GM12878 (cell line): Measurements from ENCODE around the gene TUBB1. TPM values are rescaled to one million over a fixed set of nuclear protein-coding genes. Genes with fewer than 3 reads are reported as not detected.
A peak's percentile ranks its signal among the peaks of the same experiment; 100 is the strongest.

Experiments used
- CREM ChIP-seq: IDR thresholded peaks from 2 replicates; pipeline ENCODE4 v1.6.1; 2014; ENCODE audit warnings: antibody characterized with exemption, low read depth
- CTCF ChIP-seq, 3 experiments: IDR thresholded peaks in 2 of 3; conservative IDR thresholded peaks in 1 of 3; 2 replicates each; pipeline ENCODE4 v1.5.1; 2011; ENCODE audit warnings: low read depth in 3 of 3, low read length in 3 of 3, mild to moderate bottlenecking in 3 of 3, control low read depth in 2 of 3, moderate library complexity in 2 of 3, inconsistent platforms in 1 of 3, mixed read lengths in 1 of 3; ENCODE audit not compliant: control insufficient read depth in 2 of 3, insufficient read depth in 1 of 3; ENCODE audit errors: extremely low read depth in 1 of 3
- HSF1 ChIP-seq: fragments of 150-350 bp; IDR thresholded peaks from 2 replicates; pipeline ENCODE4 v1.6.1; 2014; ENCODE audit warnings: mild to moderate bottlenecking, low read depth, low read length
- JUNB ChIP-seq: IDR thresholded peaks from 2 replicates; pipeline ENCODE4 v1.6.1; 2016; ENCODE audit warnings: antibody characterized with exemption, mild to moderate bottlenecking
- KAT2A ChIP-seq: conservative IDR thresholded peaks from 2 replicates; pipeline ENCODE4 v1.6.1; 2011; ENCODE audit warnings: low read depth, low read length; ENCODE audit not compliant: control insufficient read depth
- POLR2AphosphoS2 ChIP-seq: IDR thresholded peaks from 2 replicates; pipeline ENCODE4 v1.6.1; 2011; ENCODE audit warnings: low read depth, mild to moderate bottlenecking, low read length, improper control_type of control experiment, moderate library complexity
- POLR2AphosphoS5 ChIP-seq: IDR thresholded peaks from 2 replicates; pipeline ENCODE4 v1.6.1; 2011; ENCODE audit warnings: mild to moderate bottlenecking, low read length, inconsistent platforms
- RB1 ChIP-seq: fragments of 450-650 bp; formaldehyde crosslinking; IDR thresholded peaks from 2 replicates; pipeline ENCODE4 v1.6.1; 2017; ENCODE audit warnings: mild to moderate bottlenecking, borderline replicate concordance
- RELB ChIP-seq: fragments of 450-650 bp; IDR thresholded peaks from 2 replicates; pipeline ENCODE4 v1.6.1; 2017; ENCODE audit warnings: low read depth, mild to moderate bottlenecking, moderate library complexity
- REST ChIP-seq: IDR thresholded peaks from 2 replicates; pipeline ENCODE4 v1.6.1; 2012; ENCODE audit warnings: mild to moderate bottlenecking, low read depth, low read length
- TCF12 ChIP-seq: IDR thresholded peaks from 2 replicates; pipeline ENCODE4 v1.6.1; 2011; ENCODE audit warnings: low read depth, mild to moderate bottlenecking, low read length
- USF2 ChIP-seq: IDR thresholded peaks from 2 replicates; pipeline ENCODE4 v1.6.1; 2011; ENCODE audit warnings: low read depth, low read length, improper control_type of control experiment, borderline replicate concordance
- ZBTB4 ChIP-seq: fragments of 450-650 bp; formaldehyde crosslinking; IDR thresholded peaks from 2 replicates; pipeline ENCODE4 v1.4.0; 2022; ENCODE audit warnings: mild to moderate bottlenecking, moderate library complexity
- ZNF217 ChIP-seq: fragments of 450-650 bp; IDR thresholded peaks from 2 replicates; pipeline ENCODE4 v1.6.1; 2017; ENCODE audit warnings: antibody characterized with exemption, mild to moderate bottlenecking
- ZNF274 ChIP-seq: IDR thresholded peaks from one replicate; pipeline ENCODE4 v1.8.0; 2011; ENCODE audit not compliant: insufficient read length, insufficient read depth
- polyA plus RNA-seq, 11 experiments: library from polyadenylated mRNA; depleted of rRNA in 4 of 11; unstranded in 6 of 11; stranded (reverse) in 5 of 11; fragments of >200 nt; fragmentation: Nextera tagmentation in 4 of 11; fragmentation: Illumina TruSeq in 1 of 11; extraction: Ambion mirVana in 4 of 11; extraction: Trizol in 1 of 11; gene quantifications; 1 replicate in 1 of 11; 2 replicates in 10 of 11; pipeline versions ENCODE4 v1.2.1 to v1.2.3, GENCODE V29; 2011 to 2016; ENCODE audit warnings: inconsistent platforms in 2 of 11, missing spikeins in 2 of 11, low read depth in 1 of 11
- total RNA-seq, 4 experiments: library from RNA; depleted of rRNA in 3 of 4; stranded (reverse); fragments of >200 nt in 3 of 4; fragmentation: Illumina TruSeq in 1 of 4; extraction: Trizol in 1 of 4; gene quantifications; 2 replicates each; pipeline versions ENCODE4 v1.2.1 to v1.2.3, GENCODE V29; 2013 to 2021

TUBB1 gene
- total and polyA plus RNA-seq, 10 of the 15 experiments (the other 5 are each of a cell fraction or from before 2014, with no cell fraction given): 0.02 to 0.20 (median 0.06) TPM; not detected in 3

- TF ChIP-seq CTCF (IDR thresholded peaks at IDR 0.05 in 2 of 3, conservative IDR thresholded peaks at IDR 0.05 in 1 of 3; ENCODE audit: control insufficient read depth in 2 of 3, extremely low read depth in 1 of 3, insufficient read depth in 1 of 3, low read depth in 3 of 3, low read length in 3 of 3) (no peak), TCF12 (peak; percentile 90), JUNB (no peak), KAT2A (no peak), ZNF217 (peak; percentile 82), HSF1 (peak; percentile 33; the same call in 1 of the 2 replicates), RELB (peak; percentile 97; the same call in 1 of the 2 replicates), ZBTB4 (CRISPR knock-in tag) (no peak), POLR2AphosphoS5 (peak; percentile 70), USF2 (peak; percentile 4; the same call in 1 of the 2 replicates), RB1 (no peak), REST (no peak), POLR2AphosphoS2 (no peak), CREM (0 out of 2 replicates have a peak, but pooled peaks have one; percentile 51), ZNF274 (no peak)
These were observed 14.3 kb upstream of the TUBB1 start (continued) for GRCh38 chr20:59004763-59005522.
